ENCODE results near the gene C10orf95. TPM values are rescaled to one million over a fixed set of nuclear protein-coding genes. Genes with fewer than 3 reads are reported as not detected.
A peak's percentile ranks its signal among the peaks of the same experiment; 100 is the strongest.

C10orf95 gene
- total and polyA plus RNA-seq, 5 donors from 2014 or later, result 0.35 to 1.1 (median 0.52) TPM

GRCh38 chr10:102401342-102401654 lies 50.0 kb downstream of the C10orf95 start:
- DNase-seq (no peak), ATAC-seq (ENCODE audit: low read depth in 2 of 2) (no peak)
- peaks cover 23% of the 10 kb centered on the region for H3K36me3 ChIP-seq (ENCODE audit: control insufficient read depth, insufficient read depth, low read length)

DNA sequence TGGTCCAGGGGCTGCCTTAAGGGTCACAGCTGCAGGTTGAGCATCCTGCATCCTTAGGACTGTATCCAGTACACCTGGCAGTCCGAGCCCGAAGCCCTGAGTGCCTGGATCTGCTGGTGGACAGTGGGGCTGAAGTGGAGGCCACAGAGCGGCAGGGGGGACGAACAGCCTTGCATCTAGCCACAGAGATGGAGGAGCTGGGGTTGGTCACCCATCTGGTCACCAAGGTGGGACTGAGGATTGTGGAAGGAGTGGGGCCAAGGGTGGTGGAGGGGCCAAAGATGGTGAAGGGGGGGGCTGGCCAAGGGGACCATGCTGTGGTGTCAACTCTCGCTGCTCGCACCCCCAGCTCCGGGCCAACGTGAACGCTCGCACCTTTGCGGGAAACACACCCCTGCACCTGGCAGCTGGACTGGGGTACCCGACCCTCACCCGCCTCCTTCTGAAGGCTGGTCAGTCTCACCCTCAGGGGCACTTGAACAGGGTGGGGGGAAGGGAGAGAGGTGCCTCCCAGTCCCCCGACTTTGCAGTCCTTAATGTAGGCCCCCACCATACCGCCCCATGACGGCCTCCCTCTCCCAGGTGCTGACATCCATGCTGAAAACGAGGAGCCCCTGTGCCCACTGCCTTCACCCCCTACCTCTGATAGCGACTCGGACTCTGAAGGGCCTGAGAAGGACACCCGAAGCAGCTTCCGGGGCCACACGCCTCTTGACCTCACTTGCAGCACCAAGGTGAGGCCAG lies 50.6 kb downstream of the C10orf95 start:
- DNase-seq, result no peak
- Mint-ChIP-seq H3K9me3 (no peaks in the 10 kb centered on the region), H3K27ac (no peak overlapping the region), H3K27me3 (peaks cover 8% of the 10 kb centered on the region), H3K4me3 (peak overlapping the region in 1 of 4 donors; percentile 96), H3K4me1 (peaks cover 0 to 42% (median 19%) of the 10 kb centered on the region in 4 donors), H3K36me3 (no peaks in the 10 kb centered on the region)
- Histone ChIP-seq H3K4me3 (ENCODE audit: low read depth, low read length) (no peak overlapping the region), H3K4me1 (ENCODE audit: control insufficient read depth, insufficient read depth, low read length, poor library complexity, severe bottlenecking) (peaks cover 44% of the 10 kb centered on the region), H3K27me3 (ENCODE audit: control insufficient read depth, insufficient read depth, low read length) (no peaks in the 10 kb centered on the region), H3K9me3 (ENCODE audit: control insufficient read depth in 2 of 2, low read length in 2 of 2) (no peaks in the 10 kb centered on the region), H3K36me3 (ENCODE audit: control insufficient read depth, insufficient read depth, low read length) (peaks cover 23% of the 10 kb centered on the region), H3K27ac (ENCODE audit: insufficient read depth, low read length, poor library complexity, severe bottlenecking) (no peak overlapping the region)
- no peak for ATAC-seq (ENCODE audit: low read depth in 2 of 2)

More at GRCh38 chr10:102401342-102401654, 50.0 kb downstream of the C10orf95 start:
- H3K4me1 Mint-ChIP-seq, result peaks cover 0 to 37% (median 17%) of the 10 kb centered on the region in 4 donors
- no peaks in the 10 kb centered on the region for H3K9me3 Mint-ChIP-seq
- H3K4me3 Mint-ChIP-seq, result no peak overlapping the region
- no peak overlapping the region for H3K27ac Mint-ChIP-seq
- Histone ChIP-seq H3K4me1 (ENCODE audit: control insufficient read depth, insufficient read depth, low read length, poor library complexity, severe bottlenecking) (peaks cover 39% of the 10 kb centered on the region), H3K27me3 (ENCODE audit: control insufficient read depth, insufficient read depth, low read length) (no peaks in the 10 kb centered on the region), H3K27ac (ENCODE audit: insufficient read depth, low read length, poor library complexity, severe bottlenecking) (no peak overlapping the region), H3K4me3 (ENCODE audit: low read depth, low read length) (no peak overlapping the region), H3K9me3 (ENCODE audit: control insufficient read depth in 2 of 2, low read length in 2 of 2) (no peaks in the 10 kb centered on the region)
- H3K27me3 Mint-ChIP-seq, result peaks cover 8% of the 10 kb centered on the region
- no peaks in the 10 kb centered on the region for H3K36me3 Mint-ChIP-seq

- peak overlapping the region in 3 of 4 donors; percentile 51 to 96 (median 79) for H3K4me3 Mint-ChIP-seq
- no peaks in the 10 kb centered on the region for H3K9me3 Mint-ChIP-seq
- peaks cover 8% of the 10 kb centered on the region for H3K27me3 Mint-ChIP-seq
- ATAC-seq (ENCODE audit: low read depth in 2 of 2) (no peak), DNase-seq (no peak)
- peak overlapping the region; percentile 92 for H3K27ac ChIP-seq (ENCODE audit: insufficient read depth, low read length, poor library complexity, severe bottlenecking)
- no peaks in the 10 kb centered on the region for H3K9me3 ChIP-seq (ENCODE audit: control insufficient read depth in 2 of 2, low read length in 2 of 2)
- H3K36me3 ChIP-seq (ENCODE audit: control insufficient read depth, insufficient read depth, low read length), result peaks cover 23% of the 10 kb centered on the region
- no peaks in the 10 kb centered on the region for H3K36me3 Mint-ChIP-seq
- no peaks in the 10 kb centered on the region for H3K27me3 ChIP-seq (ENCODE audit: control insufficient read depth, insufficient read depth, low read length)
- H3K4me1 ChIP-seq (ENCODE audit: control insufficient read depth, insufficient read depth, low read length, poor library complexity, severe bottlenecking), result peaks cover 45% of the 10 kb centered on the region
- peak overlapping the region; percentile 74 to 93 (median 82) for H3K27ac Mint-ChIP-seq
- no peak overlapping the region for H3K4me3 ChIP-seq (ENCODE audit: low read depth, low read length)
- H3K4me1 Mint-ChIP-seq, result peaks cover 0 to 45% (median 19%) of the 10 kb centered on the region in 4 donors
These were observed 51.3 kb downstream of the C10orf95 start for GRCh38 chr10:102400076-102400475.

Other genes with a start within 250 kb of the C10orf95 start
- gene ELOVL3, start 225.2 kb downstream of the C10orf95 start, total RNA-seq, result not detected
- gene ELOVL3, start 225.2 kb downstream of the C10orf95 start, polyA plus RNA-seq, result under 1 TPM in 1 of 4 donors, not detected in 3; 0.16 TPM
- gene PITX3, start 210.0 kb downstream of the C10orf95 start, total RNA-seq, result not detected
- gene PITX3, start 210.0 kb downstream of the C10orf95 start, polyA plus RNA-seq, result not detected
- gene GBF1, start 206.0 kb downstream of the C10orf95 start, total RNA-seq, result 45.6 TPM
- gene GBF1, start 206.0 kb downstream of the C10orf95 start, polyA plus RNA-seq, result 10 to 100 TPM in 1 of 4 donors, 1 to 10 TPM in 3; 8.8 to 10.1 (median 9.9) TPM
- gene NFKB2, start 55.8 kb downstream of the C10orf95 start, total RNA-seq, result 385 TPM
- 1 to 10 TPM; 6.3 to 8.2 (median 6.7) TPM for gene NFKB2, start 55.8 kb downstream of the C10orf95 start, polyA plus RNA-seq
- gene PSD, start 32.8 kb downstream of the C10orf95 start, total RNA-seq, result 2.9 TPM
- 1 to 10 TPM; 1.4 to 2.6 (median 1.9) TPM for gene PSD, start 32.8 kb downstream of the C10orf95 start, polyA plus RNA-seq
- 12.8 TPM for gene FBXL15, start 30.7 kb downstream of the C10orf95 start, total RNA-seq
- gene FBXL15, start 30.7 kb downstream of the C10orf95 start, polyA plus RNA-seq, result 10 to 100 TPM; 25.2 to 40.1 (median 32.1) TPM
- gene CUEDC2, start 19.0 kb downstream of the C10orf95 start, total RNA-seq, result 29.4 TPM
- gene CUEDC2, start 19.0 kb downstream of the C10orf95 start, polyA plus RNA-seq, result 10 to 100 TPM; 50.8 to 60.6 (median 52.0) TPM
- gene ACTR1A, start 51.2 kb upstream of the C10orf95 start, total RNA-seq, result 63.0 TPM
- 10 to 100 TPM; 67.9 to 77.9 (median 75.6) TPM for gene ACTR1A, start 51.2 kb upstream of the C10orf95 start, polyA plus RNA-seq
- 17.8 TPM for gene SUFU, start 52.4 kb upstream of the C10orf95 start, total RNA-seq
- 1 to 10 TPM; 2.4 to 6.3 (median 4.6) TPM for gene SUFU, start 52.4 kb upstream of the C10orf95 start, polyA plus RNA-seq
- gene TRIM8, start 192.9 kb upstream of the C10orf95 start, total RNA-seq, result 73.4 TPM
- gene TRIM8, start 192.9 kb upstream of the C10orf95 start, polyA plus RNA-seq, result 10 to 100 TPM; 30.2 to 38.3 (median 36.4) TPM

Data from CD4-positive, CD25-positive, alpha-beta regulatory T cell (primary cell).